Measurements from ENCODE around the gene OR51B6.
"Not testable (repeated sequence)": the region's sequence is repeated elsewhere in the genome, so short reads cannot be mapped to it uniquely, and the experiment has no call there.

The OR51B6 gene, protein sequence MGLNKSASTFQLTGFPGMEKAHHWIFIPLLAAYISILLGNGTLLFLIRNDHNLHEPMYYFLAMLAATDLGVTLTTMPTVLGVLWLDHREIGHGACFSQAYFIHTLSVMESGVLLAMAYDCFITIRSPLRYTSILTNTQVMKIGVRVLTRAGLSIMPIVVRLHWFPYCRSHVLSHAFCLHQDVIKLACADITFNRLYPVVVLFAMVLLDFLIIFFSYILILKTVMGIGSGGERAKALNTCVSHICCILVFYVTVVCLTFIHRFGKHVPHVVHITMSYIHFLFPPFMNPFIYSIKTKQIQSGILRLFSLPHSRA
- total RNA-seq: 0 reads per million in 2 donors

DNA sequence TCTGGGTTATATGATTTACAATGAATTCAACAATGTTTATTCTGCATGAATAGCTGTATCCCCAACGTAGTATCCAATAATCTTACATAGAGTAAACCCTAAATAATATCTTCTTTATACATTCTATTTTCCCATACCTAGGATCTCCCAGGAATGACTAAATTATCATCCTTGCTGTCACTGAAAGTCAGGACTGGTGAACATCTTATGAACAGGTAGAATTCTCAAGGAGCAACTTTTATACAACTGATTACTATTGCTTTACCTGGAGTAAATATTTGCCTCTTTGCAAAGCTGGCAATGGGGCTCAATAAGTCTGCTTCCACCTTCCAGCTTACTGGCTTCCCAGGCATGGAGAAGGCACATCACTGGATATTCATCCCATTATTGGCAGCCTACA lies at the start of gene OR51B6:
Gene OR51B6, plus strand, starts transcription at position 301 of the 400 bp plus-strand sequence. Its CDS starts 0 bp downstream, at position 301.
- DNase-seq: no peak

DNA sequence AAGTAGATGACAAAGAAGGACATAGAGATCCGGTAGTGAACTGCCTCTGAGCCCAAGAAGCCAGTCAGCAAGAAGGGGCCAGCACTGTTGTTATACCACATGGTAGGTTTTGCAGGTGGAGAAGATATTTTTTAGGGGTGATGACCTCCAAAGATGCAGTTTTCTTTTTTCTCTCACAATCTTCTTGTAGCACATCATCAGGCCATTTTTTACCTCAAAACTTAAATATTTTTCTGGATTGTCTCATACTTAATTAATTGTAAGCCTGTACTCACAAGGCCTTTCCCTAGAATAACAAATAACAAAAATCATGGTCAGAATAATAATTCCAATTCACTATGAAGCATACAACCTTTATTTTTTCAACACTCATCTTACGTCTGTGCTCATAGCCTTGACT lies 49.5 kb upstream of the OR51B6 start, which contains the start of gene OR51B4:
Gene OR51B4, minus strand, starts transcription at position 101 of the 400 bp plus-strand sequence. Its CDS starts 0 bp downstream, at position 101.
- DNase-seq: no peak

DNA sequence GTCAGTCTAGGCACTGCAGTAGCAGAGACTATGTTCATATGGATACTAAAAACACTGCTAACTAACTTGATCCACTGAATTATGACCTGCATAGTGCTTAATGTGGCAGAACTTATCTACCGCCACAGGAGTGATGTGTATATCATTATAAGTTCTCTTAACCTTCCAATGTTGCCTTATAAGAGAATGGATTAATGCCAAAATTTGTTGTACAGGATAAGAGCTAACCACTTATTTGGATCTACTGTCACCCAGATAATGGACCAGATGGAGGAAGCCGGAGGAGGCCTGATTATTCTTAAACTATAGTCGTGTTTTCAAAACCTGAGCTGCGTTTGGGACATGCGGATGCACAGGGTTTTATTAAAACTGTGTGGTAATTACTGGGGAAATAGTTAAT lies 47.7 kb upstream of the OR51B6 start:
- no peak for DNase-seq

DNA sequence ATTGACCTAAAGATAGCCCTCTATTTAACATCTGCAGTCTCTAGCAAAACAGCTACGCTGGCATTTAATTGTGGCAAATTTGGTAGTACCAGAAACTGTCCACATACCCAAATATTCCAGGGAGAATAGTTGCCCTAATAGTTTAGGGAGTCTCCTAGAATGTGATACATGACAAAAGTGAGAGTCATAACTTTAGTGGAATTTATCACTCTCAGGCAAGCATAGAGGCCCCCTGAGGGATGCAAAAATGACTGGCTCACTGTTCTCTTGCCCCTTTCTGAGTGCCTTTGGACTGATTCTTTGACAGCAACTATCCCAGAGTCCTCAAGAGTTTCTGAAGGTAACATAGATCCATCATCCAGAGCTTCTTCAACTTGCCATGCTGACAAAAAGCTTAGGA lies 47.3 kb upstream of the OR51B6 start:
- DNase-seq: no peak

DNA sequence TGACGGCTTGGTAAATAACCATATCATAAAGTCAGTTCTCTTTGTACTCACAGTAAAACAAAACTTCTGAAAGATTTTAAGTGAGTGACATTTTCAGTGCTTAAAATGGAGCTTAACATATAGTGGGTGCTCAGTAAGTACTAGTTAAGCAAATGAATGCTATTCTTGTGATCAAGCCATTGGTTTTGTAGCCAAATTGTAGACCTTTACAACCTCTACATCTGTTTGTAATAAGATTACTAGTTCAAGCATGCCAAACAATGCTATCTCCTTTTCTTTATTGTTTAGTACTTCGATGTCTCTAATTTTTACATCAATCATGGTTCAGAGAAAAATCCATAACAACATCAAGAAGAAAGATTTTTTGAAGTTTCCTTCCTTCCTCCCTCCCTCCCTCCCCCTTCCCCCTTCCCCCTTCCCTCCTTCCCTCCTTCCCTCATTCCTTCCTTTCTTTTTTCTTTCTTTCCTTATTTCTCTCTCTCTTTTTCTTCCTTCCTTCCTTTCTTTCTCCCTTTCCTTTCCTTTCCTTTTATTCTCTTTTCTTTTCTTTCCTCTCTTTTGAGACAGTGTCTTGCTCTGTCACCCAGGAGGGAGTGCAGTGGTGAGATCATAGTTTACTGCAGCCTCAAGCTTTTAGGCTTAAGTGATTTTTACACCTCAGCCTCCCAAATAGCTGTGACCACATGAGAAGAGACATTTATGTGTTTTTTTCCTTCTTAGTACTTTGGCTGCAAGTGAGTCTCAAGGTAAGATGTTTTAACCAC lies 43.9 kb upstream of the OR51B6 start:
- DNase-seq: no peak

DNA sequence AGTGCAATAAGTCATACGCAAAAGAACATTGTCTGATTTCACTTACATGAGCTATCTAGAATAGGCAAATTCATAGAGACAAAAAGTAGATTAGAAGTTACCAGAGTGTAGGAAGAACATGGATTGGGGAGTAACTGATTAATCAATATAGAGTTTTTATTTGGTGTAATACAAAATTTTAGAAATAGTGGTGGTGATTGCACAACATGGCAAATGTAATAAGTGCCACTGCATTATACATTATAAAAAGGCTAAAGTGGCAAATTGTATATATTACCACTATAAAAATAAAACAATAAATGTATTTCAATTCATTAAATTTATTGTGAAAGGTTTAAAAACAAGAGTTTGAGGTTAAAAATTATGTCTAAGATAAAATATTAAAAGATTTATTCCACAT lies 40.9 kb upstream of the OR51B6 start:
- no peak for DNase-seq

DNA sequence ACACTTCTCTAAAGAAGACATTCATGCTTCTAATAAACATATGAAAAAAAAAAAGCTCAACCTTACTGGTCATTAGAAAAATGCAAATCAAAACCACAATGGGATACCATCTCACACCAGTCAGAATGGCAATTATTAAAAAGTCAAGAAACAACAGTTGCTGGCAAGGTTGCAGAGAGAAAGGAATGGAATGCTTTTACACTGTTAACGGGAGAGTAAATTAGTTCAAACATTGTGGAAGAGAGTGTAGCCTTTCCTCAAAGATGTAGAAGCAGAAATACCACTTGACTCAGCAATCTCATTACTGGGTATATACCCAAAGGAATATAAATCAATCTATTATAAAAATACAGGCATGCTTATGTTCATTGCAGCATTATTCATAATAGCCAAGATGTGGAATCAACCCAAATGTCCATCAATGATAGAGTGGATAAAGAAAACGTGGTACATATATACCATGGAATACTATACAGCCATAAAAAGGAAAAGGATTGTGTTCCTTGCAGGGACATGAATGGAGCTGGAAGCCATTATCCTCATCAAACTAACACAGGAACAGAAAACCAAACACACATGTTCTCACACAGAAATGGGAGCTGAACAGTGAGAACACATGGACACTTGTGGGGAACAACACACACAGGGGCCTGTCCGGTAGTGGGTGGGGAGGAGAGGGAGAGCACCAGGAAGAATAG lies 37.8 kb upstream of the OR51B6 start:
- DNase-seq: not testable (repeated sequence)

DNA sequence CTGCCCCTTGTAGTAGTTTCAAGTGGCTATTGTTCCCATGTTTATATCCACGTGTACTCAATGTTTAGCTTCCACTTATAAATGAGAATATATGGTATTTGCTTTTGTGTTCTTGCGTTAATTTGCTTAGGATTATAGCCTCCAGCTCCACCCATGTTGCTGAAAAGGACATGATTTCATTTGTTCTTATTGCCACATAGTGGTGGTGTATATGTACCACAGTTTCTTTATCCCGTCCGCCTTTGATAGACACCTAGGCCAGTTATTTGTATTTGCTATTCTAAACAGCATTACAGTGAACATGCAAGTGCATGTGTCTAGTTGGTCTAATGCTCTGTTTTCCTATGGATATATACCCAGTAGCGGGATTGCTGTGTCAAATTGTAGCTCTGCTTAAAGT lies 34.0 kb upstream of the OR51B6 start:
- no peak for DNase-seq

DNA sequence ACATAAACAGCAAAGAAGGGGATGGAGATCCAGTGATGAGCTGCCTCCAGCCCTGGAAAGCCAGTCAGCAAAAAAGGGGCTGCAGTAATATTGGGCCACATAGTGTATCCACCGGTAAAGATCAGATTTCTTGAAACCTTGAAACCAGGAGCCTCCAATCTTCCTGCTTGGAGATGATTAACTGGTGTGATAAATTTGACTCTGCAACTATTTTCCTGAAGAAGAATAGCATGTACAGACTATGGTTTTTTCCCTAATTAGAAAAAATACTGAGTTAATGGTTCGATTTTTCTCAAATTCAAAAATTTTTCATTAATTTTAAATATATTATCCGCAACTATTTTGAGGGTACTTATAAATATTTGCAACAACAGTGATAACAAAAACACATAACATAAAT lies 27.1 kb upstream of the OR51B6 start, which contains the start of gene OR51B2:
Gene OR51B2, minus strand, starts transcription at position 101 of the 400 bp plus-strand sequence. Its CDS starts 0 bp downstream, at position 101.
- no peak for DNase-seq

DNA sequence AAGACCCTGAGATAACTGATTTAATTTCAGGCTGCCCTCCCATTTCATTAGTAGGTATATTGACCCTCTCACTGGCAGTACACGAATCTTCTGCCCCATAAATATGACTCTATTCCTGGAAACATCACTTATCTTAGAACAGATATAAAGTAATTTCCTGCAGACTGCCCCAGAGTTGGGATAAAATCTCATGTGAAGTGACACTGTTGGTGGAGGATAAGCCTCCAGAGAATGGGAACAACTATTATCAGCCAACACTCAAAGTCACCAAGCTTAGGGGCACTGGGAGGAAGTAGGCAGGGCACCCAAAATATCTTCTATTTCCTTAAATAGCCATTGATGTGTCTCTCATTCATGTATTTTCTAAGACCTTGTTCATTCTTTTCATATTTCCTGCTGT lies 16.1 kb upstream of the OR51B6 start:
- DNase-seq: no peak

DNA sequence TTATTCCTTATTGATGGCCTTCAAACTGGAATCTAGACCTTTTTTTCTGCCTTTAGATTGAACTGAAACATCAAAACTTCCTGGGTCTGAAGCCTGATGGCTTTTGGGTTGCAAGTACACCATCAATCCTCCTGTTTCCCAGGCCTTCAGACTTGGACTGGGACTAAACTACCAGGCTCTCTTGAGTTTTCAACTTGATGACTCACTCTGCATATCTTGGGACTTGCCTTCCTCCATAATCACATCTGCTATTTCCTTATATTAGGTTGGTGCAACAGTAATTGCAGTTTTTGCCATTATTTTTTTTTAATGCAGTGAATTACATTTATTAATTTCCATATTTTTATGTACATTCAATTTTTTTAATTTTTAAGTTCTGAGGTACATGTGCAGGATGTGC lies 15.0 kb upstream of the OR51B6 start:
- DNase-seq: no peak

DNA sequence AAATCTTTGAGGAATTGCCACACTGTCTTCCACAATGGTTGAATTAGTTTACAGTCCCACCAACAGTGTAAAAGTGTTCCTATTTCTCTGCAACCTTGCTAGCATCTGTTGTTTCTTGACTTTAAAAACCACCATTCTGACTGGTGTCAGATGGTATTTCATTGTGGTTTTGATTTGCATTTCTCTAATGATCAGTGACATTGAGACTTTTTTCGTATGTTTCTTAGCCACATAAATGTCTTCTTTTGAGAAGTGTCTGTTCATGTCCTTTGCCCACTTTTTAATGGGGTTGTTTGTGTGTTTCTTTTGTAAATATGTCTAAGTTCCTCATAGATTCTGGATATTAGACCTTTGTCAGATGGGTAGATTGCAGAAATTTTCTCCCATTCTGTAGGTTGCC lies 14.1 kb upstream of the OR51B6 start:
- DNase-seq: not testable (repeated sequence)

DNA sequence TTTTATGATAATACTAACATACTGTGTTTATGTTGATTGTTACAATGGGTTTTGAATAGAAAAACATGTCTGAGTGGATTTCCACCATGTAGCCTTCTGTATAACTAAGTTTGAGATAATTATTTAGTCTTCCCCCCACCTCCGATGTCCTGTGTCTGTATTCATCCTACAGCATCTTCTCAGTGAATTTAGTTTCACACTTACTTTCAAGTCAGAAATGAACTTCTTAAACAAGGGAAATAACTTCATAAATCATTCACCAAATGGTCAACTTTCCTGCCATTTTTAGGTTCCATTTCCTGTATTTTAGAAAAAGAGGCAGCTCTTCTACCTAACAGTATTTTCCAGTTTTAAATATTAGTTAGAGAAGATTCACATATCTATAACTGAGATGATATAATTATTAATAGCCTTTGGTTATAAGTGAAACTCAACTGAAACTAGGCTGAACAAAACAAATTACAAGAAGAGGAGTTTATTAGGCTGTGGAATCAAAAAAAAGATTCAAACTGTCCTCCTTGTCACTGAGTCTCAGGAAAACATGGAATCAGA lies 11.5 kb upstream of the OR51B6 start:
- no peak for DNase-seq

DNA sequence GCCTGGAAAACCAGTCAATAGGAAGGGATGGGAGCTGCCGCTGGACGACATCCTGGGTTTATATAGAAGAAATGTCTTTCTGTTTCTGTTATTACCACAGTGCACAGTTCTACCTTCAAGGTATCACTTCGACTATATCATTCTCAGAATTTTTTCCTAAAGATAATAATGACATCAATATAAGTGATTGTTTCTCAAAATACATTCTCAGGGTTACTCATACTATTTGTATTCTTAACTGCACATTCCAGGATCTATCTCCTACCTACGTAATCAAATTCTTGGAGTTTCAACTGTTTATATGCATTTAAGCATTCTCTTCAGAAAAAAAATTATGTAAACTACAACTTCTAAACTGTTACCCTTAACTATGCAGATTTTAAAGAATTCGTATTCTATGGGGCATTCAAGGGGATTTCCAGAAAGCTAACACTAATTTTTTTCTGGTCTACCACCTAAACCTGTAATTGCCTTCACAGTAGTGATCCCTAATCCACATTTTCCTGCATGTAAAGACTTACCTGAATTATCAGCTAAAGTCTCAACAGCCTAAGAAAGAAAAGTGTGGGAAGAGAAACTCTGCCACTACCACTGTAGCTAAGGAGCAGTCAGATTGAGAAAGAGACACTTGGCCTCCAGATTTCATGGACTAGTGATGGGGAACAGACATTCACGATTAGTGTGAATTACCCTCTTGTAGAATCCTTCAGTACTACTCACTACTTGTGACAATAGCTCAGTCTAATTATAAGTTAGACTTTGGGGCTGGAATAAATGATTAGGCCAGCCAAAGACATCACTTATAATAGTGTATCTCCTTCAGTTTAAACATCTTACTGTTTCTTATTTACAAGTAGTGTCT lies 7.6 kb upstream of the OR51B6 start, which contains the start of gene OR51B5:
Gene OR51B5, minus strand, starts transcription at position 51 of the 862 bp plus-strand sequence. Its CDS starts 0 bp downstream, at position 51.
- no peak for DNase-seq

DNA sequence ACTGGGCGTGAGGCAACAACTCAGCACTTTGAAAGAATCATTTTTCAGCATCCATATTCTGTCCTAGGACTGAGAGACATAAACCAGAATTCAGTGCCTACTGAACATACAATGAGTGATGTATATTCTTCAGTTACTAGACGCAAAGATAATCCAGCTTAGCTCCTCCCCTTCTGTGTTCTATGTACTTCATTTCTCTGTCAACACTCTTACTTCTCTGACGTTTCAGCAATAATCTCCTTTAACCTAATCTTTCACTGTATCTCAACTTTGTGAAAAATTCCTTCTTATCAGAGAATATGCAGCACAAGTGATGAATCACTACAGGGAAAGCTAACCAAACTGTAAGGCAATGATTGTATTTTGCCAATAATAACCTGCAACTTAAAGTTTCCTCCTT lies 5.5 kb upstream of the OR51B6 start:
- no peak for DNase-seq

DNA sequence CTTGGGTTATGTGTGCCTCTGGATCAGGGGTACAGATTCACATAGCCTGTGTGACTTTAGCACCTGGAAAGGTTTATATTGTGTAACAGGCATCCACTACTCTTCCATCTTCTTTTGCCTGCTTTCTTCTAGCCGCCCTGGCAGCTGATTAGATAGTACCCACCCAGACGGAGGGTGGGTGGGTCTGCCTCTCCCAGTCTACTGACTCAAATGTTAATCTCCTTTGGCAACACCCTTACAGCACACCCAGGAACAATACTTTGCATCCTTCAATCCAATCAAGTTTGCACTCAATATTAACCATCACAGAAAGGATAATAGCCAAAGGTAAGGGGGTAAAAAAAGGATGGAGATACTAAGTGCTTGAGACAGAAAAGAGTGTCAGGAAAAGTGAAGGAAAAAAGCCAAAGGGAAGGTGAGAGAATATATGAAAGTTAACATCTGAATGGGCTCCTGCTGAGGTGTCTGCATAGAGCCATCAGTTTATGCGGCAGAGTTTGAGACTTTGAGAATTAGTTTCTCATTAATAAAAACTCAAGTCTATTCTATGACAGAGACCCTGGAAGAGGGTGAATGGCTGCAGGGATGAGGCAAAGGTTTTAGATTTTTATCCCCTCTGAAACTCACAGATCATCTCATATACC lies 2.6 kb upstream of the OR51B6 start:
- DNase-seq: no peak

DNA sequence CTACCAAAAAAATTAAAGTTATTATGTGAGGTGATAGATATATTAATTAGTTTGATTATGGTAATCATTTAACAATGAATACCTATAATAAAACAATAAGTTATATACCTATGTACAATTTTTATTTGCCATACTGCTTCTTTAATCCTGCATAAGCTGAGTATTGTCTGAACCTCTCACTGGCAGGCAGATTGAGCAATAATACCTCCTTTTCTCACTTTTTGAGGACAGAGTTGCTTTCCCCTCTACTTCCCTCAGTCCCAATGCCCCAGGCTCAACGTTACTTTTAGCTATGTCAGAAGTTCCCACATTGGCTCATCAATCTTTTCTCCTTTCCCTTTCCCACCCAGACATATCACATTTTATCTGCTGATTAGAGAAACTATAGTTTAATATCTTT lies 1.8 kb upstream of the OR51B6 start:
- no peak for DNase-seq

DNA sequence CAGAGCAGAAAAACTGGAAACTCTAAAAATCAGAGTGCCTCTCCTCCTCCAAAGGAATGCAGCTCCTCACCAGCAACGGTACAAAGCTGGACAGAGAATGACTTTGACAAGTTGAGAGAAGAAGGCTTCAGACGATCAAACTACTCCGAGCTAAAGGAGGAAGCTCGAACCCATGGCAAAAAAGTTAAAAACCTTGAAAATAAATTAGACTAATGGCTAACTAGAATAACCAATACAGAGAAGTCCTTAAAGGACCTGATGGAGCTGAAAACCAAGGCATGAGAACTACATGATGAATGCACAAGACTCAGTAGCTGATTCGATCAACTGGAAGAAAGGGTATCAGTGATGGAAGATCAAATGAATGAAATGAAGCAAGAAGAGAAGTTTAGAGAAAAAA lies 4.7 kb downstream of the OR51B6 start:
- not testable (repeated sequence) for DNase-seq

DNA sequence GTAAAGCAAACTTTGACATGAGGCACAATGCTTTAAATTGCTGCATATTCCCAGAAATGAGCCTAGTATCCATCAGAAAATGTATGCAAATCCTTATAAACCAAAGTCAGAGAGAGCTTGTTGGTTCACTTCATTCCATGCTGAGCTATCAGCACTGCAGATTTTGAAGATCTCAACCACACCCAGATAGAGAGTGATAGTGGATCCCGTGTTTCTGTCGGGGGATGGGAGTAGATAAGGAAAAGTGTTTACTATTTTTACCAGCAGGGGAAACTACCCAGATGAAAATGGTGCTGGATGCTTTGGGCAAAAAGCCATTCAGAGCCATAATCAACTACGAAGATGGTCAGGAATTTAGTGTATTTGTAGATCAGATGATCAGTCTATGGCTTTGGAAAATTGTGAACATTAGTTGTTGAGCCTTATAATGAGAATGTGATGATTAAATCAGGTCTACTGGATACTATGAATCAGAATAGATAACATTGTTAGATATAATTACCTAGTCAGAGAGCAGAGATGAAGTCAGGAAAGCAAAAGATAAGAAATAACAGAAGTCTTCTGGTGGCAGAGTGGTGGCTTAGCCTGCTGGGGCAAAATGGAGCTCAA lies 10.8 kb downstream of the OR51B6 start:
- DNase-seq: no peak

DNA sequence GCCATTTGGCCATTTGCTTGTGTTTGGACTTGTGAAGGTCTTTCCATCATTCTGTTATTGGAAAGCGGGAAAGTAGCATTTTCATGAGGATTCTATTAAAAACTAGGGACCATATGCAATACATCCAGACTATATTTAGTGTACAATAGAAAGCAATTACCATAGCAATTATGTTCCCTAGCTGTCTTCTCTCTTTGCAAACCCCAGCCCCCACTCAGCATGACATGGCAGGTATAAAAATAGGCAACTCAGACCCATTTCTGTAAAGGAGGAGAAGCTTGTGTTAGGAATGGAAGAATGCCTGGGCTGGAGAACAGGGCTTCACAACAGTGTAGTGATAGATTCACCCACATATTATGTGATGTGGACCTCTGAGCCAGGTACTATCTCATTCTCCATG lies 12.4 kb downstream of the OR51B6 start:
- DNase-seq: no peak

DNA sequence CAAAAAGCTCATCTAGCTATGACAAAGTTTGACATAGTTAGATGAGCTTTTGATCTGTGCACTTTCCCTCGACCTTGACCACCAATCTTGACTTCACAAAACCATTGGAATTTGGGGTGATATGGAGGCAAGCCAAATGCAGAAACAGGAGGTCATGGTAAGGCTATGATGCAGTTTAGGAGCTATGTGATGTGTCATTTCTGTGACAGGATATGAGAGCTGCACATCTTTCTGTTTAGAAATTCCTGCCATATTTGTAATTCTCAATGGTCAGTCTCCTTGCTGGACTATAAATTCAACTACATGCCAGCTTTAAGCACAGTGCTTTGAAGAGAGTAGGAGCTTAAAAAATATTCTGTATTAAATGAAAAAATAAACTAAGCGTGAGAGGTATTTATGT lies 12.9 kb downstream of the OR51B6 start:
- no peak for DNase-seq
